ENCODE results near the gene EFCAB6.

Gene EFCAB6

DNA sequence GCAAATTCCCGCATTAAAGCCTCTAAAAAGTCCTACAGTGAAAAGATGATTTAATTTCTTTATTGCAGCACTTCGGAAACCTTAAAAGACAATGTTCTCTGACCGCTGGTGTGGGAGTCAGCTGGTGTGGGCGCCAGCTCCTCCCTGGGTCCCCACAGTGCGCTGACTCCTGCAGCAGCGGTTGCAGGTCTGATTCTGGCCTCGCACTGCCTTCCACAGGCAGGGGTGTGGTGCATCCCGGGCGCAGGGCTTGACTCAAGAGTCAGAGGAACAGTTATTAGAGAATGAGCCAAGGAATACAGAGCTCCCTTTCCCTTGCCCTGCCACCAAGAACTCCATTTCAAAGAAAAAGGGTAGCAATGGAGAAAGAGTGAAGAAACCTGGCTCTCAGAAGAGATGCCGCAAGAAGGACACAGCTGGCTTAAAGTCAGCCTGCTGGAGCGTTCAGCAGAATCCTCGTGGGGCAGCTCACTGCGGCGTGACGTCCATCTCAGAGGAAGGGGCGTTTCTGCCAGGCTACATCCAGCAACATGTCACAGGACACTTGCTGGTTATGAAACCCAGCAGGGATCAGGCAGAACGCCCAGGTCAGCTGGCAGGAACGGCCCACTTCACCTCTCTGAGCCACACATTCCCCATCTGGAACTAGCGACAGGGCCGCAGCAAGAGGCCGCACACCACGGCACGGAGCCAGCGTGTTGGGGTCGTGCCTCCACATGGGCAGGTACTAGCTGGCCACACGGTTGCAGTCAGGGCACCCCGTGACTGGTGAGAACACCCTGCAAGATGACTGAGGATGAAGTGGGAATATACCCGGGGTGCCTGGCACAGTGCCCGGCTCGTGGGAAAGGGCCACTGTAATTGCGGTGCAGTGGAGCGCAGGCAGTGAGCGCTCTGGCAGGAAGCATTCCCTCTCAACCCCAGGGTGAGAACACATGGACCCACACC is 18.1 kb upstream of the EFCAB6 start:
- no peak for DNase-seq
- TF ChIP-seq POLR2A (IDR thresholded peaks at IDR 0.05; ENCODE audit: low read length): no peak
- no peak for TF ChIP-seq GATA1 (IDR thresholded peaks at IDR 0.05; ENCODE audit: low read depth, low read length)

DNA sequence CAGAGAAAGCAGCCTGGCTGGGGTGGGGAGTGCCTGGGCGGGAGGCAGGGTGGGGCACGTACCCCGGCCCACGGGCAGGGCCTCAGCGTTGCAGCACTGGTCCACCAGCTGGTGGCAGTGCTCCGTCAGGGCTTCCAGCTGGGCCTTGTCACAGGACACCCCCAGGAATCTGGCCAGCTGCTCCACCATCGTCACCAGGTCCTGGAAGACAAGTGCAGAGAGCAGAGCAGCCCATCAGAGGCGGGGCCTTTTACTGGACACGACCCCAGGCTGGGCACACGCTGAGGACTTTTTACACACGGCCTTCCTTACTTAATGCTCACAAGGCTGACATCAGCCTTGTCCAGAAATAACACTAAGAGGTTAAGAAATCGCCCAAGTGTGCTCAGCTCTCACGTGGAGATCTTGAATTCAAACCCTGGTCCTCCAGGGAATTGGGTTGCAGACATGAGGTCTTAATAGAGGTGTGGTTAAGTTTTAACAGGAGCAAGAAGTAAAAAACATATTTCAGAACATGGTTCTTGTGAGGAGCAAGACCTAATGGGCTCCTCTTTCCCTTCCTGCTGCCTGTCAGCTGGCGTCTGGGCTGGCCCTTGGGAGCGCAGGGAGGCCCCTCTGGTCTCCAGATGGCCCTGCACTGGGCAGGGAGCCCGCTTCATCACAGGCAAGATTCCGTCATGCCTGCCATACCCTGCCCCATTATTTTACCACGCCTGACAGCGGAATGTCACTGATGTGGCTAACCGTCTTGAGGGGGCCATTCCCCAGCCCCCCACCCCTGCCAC is 17.1 kb upstream of the EFCAB6 start:
- TF ChIP-seq GATA1 (IDR thresholded peaks at IDR 0.05; ENCODE audit: low read depth, low read length): no peak
- TF ChIP-seq POLR2A (IDR thresholded peaks at IDR 0.05; ENCODE audit: low read length): no peak
- no peak for DNase-seq

DNA sequence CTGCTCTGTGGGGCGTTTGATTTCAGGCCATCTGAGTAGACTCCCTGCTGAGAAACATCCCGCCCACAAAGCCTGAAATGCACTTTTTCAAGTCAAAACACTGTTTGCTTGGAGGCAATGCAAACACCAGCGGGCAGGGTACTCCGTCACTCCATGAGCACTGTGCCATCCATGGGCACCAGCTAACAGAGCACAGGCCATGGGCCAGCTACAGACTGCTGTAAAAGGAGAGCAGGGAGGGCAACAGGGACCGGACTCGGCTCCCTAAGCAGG is 16.6 kb upstream of the EFCAB6 start:
- no peak for TF ChIP-seq POLR2A (IDR thresholded peaks at IDR 0.05; ENCODE audit: low read length)
- no peak for TF ChIP-seq GATA1 (IDR thresholded peaks at IDR 0.05; ENCODE audit: low read depth, low read length)
- DNase-seq: no peak

DNA sequence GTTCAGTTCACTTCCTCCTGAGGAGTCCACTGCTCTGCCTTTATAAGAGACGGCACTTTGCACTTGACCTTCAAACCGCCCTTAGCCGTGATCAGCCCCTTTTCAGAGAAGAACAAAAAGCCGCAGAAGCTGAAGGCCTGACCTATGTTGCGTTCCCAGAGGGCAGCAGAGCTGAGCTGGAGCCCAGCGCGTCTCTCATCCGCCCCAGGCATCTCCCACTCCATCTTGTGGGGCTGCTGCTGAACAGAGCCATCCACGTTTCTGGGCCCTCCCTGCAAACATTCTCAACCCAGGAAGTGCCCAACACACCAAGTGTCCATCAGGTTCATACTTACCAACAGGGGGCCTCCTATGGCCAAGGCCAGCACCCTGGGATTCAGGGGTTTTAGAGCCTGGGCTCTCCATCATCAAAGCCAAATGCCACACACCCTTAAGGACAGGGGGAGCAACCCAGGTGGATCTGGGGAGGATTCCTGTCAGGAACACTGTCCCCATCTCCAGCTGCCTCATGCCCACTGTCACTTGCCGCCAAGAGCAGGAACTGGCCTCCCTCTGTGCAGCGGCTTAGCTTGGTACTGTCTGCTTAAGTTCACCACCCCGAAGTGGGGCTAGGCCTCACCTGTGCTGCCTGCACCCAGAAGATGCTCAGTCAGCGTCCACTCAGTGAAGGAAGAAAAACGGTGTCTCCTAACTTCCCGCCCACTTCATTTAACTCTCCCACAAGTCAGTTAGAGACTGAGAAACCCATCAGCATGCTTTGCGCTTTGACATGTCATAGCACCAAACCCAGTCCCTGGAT is 16.0 kb upstream of the EFCAB6 start:
- no peak for DNase-seq
- TF ChIP-seq GATA1 (IDR thresholded peaks at IDR 0.05; ENCODE audit: low read depth, low read length) (no peak), POLR2A (IDR thresholded peaks at IDR 0.05; ENCODE audit: low read length) (no peak)

DNA sequence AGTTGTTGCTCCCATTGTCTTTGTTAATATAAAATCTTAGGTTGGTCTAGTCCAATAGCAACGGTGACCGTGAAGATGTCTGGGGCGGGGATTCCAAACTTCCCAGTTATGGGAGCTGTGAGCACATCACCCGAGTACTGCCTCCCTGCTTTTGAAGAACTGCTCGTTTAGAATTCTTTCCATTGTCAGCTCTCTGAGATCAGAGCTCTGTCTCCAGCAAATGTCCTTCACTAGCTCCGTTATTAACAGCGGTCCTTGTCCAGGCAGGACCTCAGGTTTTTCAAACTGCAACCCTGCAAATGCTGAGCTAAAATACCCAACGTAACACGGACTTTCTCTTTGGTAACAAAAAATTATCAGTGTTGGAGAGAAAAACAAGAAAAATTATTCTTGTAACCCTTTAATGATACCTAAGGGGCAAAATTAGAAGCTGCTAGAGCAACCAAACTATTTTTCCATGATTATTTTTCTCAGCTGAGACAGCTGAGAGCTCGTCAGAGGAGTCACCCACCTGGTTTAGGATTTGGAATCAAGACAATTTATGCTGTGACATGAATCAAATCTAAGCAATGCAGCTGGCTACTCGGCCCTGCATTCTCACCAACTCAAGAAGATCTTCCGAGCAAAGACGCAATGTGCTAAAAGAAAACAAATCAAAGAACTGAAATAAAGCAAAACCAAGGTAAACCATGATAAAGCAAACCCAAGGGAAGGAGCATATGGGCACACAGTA is 15.1 kb upstream of the EFCAB6 start:
- DNase-seq: no peak
- no peak for TF ChIP-seq GATA1 (IDR thresholded peaks at IDR 0.05; ENCODE audit: low read depth, low read length)
- no peak for TF ChIP-seq POLR2A (IDR thresholded peaks at IDR 0.05; ENCODE audit: low read length)

DNA sequence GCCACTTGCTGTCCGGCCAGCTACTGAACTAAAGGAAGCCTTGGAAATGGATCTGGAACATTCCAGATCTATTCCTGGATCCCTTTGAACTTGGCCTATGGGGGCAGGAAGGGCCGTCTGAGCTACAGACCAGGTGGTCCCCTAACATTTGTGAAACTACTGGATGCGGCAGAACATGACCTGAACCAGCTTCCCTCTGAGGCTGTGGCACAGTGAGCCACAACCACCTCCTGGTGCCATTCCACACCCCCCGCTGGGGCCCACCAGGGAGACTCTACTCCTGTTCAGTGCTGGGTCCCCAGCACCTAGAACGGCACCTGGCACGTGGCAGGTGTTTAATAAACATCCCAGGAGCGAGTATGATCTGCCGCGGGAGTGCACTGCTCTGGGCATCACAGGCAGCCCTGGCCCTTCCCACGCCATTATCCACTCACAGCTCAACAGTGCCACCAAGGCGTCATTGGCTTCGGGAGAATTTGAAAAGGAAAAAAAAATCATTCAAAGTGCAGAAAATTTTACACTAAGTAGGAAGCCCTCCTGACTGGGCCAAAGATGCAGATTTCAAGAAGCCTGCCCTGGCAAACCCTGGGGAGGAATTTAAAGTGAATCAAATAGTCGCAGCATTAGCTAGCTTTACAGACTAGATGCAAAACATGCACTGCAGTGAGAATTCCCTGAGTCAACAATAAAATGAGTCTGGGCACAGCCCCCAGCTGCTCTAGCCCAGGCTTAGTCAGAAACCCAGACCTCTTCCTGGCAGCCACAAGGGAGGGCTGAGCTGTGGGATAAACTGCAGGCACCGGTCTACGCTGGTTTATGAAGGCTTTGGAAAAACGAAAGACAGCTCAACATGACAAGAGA is 14.3 kb upstream of the EFCAB6 start:
- no peak for DNase-seq
- TF ChIP-seq GATA1 (IDR thresholded peaks at IDR 0.05; ENCODE audit: low read depth, low read length) (no peak), POLR2A (IDR thresholded peaks at IDR 0.05; ENCODE audit: low read length) (no peak)

DNA sequence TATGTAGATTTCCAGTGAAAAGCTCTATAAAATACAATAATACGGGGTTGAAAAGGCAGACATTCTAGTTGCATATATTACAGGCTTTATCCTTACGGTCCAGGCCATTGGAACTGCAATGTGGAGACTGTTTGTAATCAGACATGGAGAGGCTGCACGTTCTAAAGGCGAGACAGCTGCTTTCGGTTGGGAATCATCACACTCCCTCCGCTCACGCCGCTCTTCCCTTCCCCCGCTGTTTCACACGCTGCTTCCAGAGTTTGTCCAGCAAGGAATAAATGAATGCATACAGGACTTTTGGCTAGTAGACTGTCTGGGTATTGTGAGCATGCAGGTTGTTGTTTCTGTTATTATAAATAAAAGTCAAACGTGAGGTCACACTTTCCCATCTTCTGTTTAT is 13.5 kb upstream of the EFCAB6 start:
- TF ChIP-seq POLR2A (IDR thresholded peaks at IDR 0.05; ENCODE audit: low read length) (no peak), GATA1 (IDR thresholded peaks at IDR 0.05; ENCODE audit: low read depth, low read length) (no peak)
- no peak for DNase-seq

DNA sequence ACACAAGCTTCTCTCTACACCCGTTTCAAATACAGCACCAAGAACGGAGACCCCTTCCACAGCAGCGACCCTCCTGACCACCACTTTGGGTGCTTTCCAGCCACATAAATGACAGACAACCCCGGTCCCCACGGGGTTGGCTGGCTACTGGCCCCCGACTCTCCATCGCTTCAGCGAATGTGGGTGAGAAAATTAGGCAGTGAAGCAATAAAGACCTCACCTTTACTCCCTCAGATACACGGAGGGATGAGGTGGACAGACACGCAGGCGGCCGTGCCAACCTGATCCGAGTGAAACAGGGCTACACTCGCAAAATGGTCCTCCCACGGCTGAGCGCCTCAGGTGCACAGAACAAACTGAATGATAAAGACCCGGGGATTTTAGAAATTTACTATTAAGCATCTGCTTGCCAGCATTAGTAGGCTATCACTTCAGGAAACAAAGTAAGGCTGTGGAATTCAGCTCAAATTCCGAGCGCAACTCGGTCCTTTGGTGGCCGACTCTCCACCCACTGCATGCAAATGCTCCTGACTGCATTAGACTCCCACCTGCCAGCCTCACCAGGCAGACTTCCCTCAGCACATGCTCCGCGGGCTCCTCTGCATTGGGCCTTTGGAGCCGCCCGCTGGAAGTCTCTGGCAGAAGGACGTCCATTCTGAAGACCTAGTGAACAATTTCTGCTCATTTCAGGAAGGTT is 12.8 kb upstream of the EFCAB6 start:
- no peak for DNase-seq
- TF ChIP-seq POLR2A (IDR thresholded peaks at IDR 0.05; ENCODE audit: low read length) (no peak), GATA1 (IDR thresholded peaks at IDR 0.05; ENCODE audit: low read depth, low read length) (no peak)

DNA sequence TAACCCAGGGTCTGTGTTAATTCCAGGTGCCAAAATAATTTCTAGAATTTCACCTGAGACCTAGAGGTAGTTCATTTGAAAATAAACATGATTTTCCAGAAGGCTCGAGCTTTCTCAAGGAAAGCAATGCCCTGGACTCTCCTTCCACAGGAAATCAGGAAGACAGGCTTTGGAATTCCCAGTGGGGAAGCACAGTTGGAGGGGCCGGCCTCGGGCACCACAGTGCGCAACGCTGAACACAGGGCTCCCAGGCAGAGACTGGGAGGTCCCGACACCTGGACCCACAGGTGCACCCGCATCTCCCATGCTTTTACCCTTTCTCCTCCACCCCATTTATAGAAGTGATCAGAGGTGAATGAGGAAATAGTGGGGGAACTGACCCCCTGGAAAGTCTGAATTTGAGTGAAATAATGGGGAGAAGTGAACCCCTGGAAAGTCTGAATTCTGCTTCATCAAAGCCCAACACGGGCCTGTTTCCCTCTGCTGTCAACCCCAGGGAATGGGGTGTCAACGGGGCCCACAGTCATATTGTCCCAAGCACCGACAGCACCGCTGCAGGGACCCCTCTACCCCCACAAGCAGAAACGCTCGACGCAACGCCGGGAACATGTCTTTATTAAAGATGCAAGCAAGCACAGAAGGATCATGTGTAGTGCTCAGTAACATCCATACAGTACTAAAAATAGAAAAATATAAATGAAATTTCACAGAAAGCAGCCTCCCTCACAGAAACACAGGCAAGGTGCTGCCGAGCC is 12.0 kb upstream of the EFCAB6 start:
- DNase-seq: no peak
- no peak for TF ChIP-seq GATA1 (IDR thresholded peaks at IDR 0.05; ENCODE audit: low read depth, low read length)
- no peak for TF ChIP-seq POLR2A (IDR thresholded peaks at IDR 0.05; ENCODE audit: low read length)

DNA sequence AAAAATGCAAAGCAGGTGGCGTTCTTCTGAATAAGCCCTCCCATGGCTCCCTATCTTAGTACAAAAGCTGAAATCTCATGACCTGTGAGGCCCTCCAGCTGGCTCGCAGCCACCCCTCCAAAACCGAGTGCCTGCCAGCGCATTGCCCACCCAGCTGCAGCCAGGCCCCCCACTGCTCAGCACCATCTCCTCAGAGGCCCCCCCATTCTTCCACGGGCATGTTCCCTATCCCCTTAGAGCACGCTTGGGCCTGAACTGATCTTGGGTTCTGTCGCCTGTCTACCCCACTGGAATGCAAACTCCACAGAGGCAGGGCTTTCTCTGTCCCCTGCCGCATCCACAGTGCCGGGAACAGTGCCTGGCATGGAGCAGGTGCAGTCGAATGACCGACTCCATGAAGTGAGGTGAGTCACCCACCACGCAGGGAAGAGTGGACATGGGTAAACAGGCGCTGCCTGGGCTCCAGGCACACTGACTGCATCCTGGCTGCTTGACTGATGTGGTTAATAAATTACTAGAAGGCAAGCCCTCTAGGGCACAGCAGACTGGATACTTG is 11.3 kb upstream of the EFCAB6 start:
- TF ChIP-seq POLR2A (IDR thresholded peaks at IDR 0.05; ENCODE audit: low read length): no peak
- no peak for TF ChIP-seq GATA1 (IDR thresholded peaks at IDR 0.05; ENCODE audit: low read depth, low read length)
- DNase-seq: no peak

Data from erythroblast (primary cell).